CD4-positive, alpha-beta memory T cell (primary cell): ENCODE results near the gene BEGAIN. TPM values are rescaled to one million over a fixed set of nuclear protein-coding genes. Genes with fewer than 3 reads are reported as not detected.

Experiments
- CTCF ChIA-PET: fragments of 350-600 bp; sonication (Branson Sonifier 250); formaldehyde crosslinking; loops from one replicate; lab custom pipeline; 2021; ENCODE audit warnings: inconsistent platforms; ENCODE audit not compliant: partially characterized antibody; lab: Charles Lee
- POLR2A ChIA-PET: fragments of 350-600 bp; sonication (Branson Sonifier 250); formaldehyde crosslinking; loops from one replicate; lab custom pipeline; 2021; ENCODE audit not compliant: partially characterized antibody; lab: Charles Lee
- DNase-seq, 5 donors: peaks; one replicate each; pipeline versions ENCODE4 v3.0.0 to v3.0.0-alpha.2; 2020 to 2022; ENCODE audit warnings: mixed read lengths in 1 of 5
- H3K27ac ChIP-seq: one replicate; pipeline ENCODE4 v1.7.0; 2013; ENCODE audit warnings: low read depth, low read length
- H3K27me3 ChIP-seq: 2 replicates; pipeline ENCODE4 v1.7.0; 2013; ENCODE audit warnings: mild to moderate bottlenecking, low read length, moderate library complexity; ENCODE audit not compliant: insufficient read depth
- H3K36me3 ChIP-seq: 2 replicates; pipeline ENCODE4 v1.7.0; 2013; ENCODE audit warnings: mild to moderate bottlenecking, low read length, moderate library complexity; ENCODE audit not compliant: insufficient read depth
- H3K4me1 ChIP-seq: 2 replicates; pipeline ENCODE4 v1.7.0; 2013; ENCODE audit warnings: mild to moderate bottlenecking, low read length, moderate library complexity; ENCODE audit not compliant: insufficient read depth
- H3K4me3 ChIP-seq, 2 donors: one replicate each; pipeline ENCODE4 v1.7.0; 2013; ENCODE audit warnings: low read length in 2 of 2, mild to moderate bottlenecking in 1 of 2
- H3K9me3 ChIP-seq, 2 donors: one replicate each; pipeline ENCODE4 v1.7.0; 2013; ENCODE audit warnings: low read length in 2 of 2, control low read depth in 1 of 2; ENCODE audit not compliant: control insufficient read depth in 1 of 2
- H3K27ac Mint-ChIP-seq, 7 donors: one replicate each; pipeline ENCODE4 v1.8.0; 2020 to 2021; ENCODE audit warnings: mixed read lengths in 7 of 7, mild to moderate bottlenecking in 6 of 7, inconsistent platforms in 3 of 7, moderate library complexity in 3 of 7
- H3K27me3 Mint-ChIP-seq, 2 donors: one replicate each; pipeline ENCODE4 v1.8.0; 2020 to 2021; ENCODE audit warnings: mixed read lengths in 2 of 2
- H3K36me3 Mint-ChIP-seq, 2 donors: one replicate each; pipeline ENCODE4 v1.8.0; 2020 to 2021; ENCODE audit warnings: mixed read lengths in 2 of 2, inconsistent platforms in 1 of 2, mild to moderate bottlenecking in 1 of 2
- H3K4me1 Mint-ChIP-seq, 4 donors: one replicate each; pipeline ENCODE4 v1.8.0; 2020 to 2021; ENCODE audit warnings: mixed read lengths in 4 of 4, mild to moderate bottlenecking in 1 of 4
- H3K4me3 Mint-ChIP-seq, 8 donors: one replicate each; pipeline ENCODE4 v1.8.0; 2020 to 2021; ENCODE audit warnings: mixed read lengths in 8 of 8, mild to moderate bottlenecking in 7 of 8, moderate library complexity in 6 of 8, inconsistent platforms in 3 of 8
- H3K9me3 Mint-ChIP-seq, 8 donors: one replicate each; pipeline ENCODE4 v1.8.0; 2020 to 2021; ENCODE audit warnings: mixed read lengths in 8 of 8, mild to moderate bottlenecking in 5 of 8, inconsistent platforms in 3 of 8, moderate library complexity in 1 of 8
- intact Hi-C: fragments of 100-400 bp; cut with micrococcal nuclease; formaldehyde crosslinking; loops from one replicate; pipeline ENCODE4 v1.15.1; 2023
- polyA plus RNA-seq, 2 donors: library from polyadenylated mRNA; unstranded; fragments of 300-500 nt; fragmentation: Illumina TruSeq; gene quantifications; one replicate each; pipeline ENCODE4 v1.2.3, GENCODE V29; 2021
- total RNA-seq, 2 experiments: library from RNA; stranded (reverse); gene quantifications; one replicate each; pipeline ENCODE4 v1.2.3, GENCODE V29; 2021

BEGAIN gene
- total and polyA plus RNA-seq, 4 experiments from 2014 or later = 0.09 to 1.8 (median 1.2) TPM

- peaks cover 16 to 19% of the 10 kb centered on the region in 2 donors for H3K27me3 Mint-ChIP-seq
- peak overlapping the region in 7 of 8 donors; percentile 21 to 69 (median 67) for H3K4me3 Mint-ChIP-seq
- no peak overlapping the region for H3K27ac Mint-ChIP-seq
Measured at GRCh38 chr14:100569734-100570286, 17.4 kb downstream of the BEGAIN start.

DNA sequence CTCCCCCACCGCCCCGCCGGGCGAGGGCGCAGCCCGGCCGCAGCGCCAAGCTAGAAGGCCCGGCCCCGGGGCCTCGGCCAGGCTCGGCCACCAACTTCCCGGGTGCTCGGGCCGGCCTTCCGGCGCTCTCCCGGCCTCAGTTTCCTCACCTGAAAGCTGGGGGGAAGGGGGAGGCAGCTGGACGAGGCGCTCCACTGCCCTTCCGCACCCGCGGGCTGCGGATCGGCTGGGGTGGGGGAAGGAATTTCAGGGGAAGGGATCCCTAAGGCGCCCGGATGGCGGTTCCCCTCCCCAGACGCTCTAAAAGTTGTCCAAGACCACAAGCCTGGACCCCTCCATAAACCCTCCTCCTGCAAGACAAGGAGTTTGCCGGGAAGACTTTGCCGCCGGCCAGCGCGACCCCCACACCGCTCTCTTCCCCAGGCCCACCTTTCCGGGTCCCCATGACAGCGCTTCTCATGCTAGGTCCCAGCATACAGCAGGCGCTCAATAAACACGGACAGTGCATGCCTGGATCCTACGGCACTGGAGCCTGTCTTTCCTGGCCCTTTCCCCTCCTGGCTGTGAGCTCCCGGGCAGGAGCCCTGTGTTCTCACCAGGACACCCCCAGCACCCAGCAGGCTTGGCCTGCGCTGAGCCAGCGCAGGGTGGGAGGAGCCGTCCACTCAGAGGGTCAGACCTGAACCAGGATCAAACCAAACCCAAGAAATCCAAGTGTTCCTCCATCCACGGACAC, 18.1 kb downstream of the BEGAIN start:
- intact Hi-C loops = loop anchor here (5.0 kb wide), 1 partner anchor 73 kb away; no protein-coding TSS in a partner anchor
- H3K9me3 Mint-ChIP-seq = peaks cover 0 to 1% (median 0%) of the 10 kb centered on the region in 8 donors
- H3K36me3 Mint-ChIP-seq = no peaks in the 10 kb centered on the region
- Histone ChIP-seq H3K4me1 (peaks cover 11% of the 10 kb centered on the region), H3K27ac (no peak overlapping the region), H3K36me3 (no peaks in the 10 kb centered on the region), H3K9me3 (no peaks in the 10 kb centered on the region), H3K27me3 (peaks cover 17% of the 10 kb centered on the region), H3K4me3 (no peak overlapping the region)
- DNase-seq = no peak
- POLR2A ChIA-PET = interaction anchor here (1.4 to 2.0 kb wide), 2 partner anchors 21 to 23 kb away, joined by 4 to 7 read pairs; no protein-coding TSS in a partner anchor
- H3K27me3 Mint-ChIP-seq = peaks cover 16 to 22% of the 10 kb centered on the region in 2 donors
- peaks cover 2 to 14% (median 10%) of the 10 kb centered on the region in 4 donors for H3K4me1 Mint-ChIP-seq
- CTCF ChIA-PET = interaction anchor here (1.2 to 1.6 kb wide), 2 partner anchors 76 to 84 kb away, joined by 4 to 6 read pairs; no protein-coding TSS in a partner anchor
- H3K4me3 Mint-ChIP-seq = peak overlapping the region; percentile 43 to 69 (median 66)
- H3K27ac Mint-ChIP-seq = peak overlapping the region in 1 of 7 donors; percentile 47

More at GRCh38 chr14:100569734-100570286, 17.4 kb downstream of the BEGAIN start:
- intact Hi-C loops = loop anchor here (5.0 kb wide), 1 partner anchor 72 kb away; no protein-coding TSS in a partner anchor
- Histone ChIP-seq H3K27me3 (peaks cover 17% of the 10 kb centered on the region), H3K4me3 (no peak overlapping the region), H3K36me3 (no peaks in the 10 kb centered on the region), H3K27ac (no peak overlapping the region), H3K4me1 (peaks cover 11% of the 10 kb centered on the region), H3K9me3 (no peaks in the 10 kb centered on the region)
- ChIA-PET POLR2A (interaction anchor here (1.4 to 2.0 kb wide), 2 partner anchors 22 to 24 kb away, joined by 4 to 7 read pairs; no protein-coding TSS in a partner anchor), CTCF (interaction anchor here (1.2 to 1.6 kb wide), 2 partner anchors 76 to 83 kb away, joined by 4 to 6 read pairs; no protein-coding TSS in a partner anchor)
- H3K36me3 Mint-ChIP-seq = no peaks in the 10 kb centered on the region
- peaks cover 0 to 1% (median 0%) of the 10 kb centered on the region in 8 donors for H3K9me3 Mint-ChIP-seq
- H3K4me1 Mint-ChIP-seq = peaks cover 2 to 14% (median 10%) of the 10 kb centered on the region in 4 donors
- DNase-seq = no peak

DNA sequence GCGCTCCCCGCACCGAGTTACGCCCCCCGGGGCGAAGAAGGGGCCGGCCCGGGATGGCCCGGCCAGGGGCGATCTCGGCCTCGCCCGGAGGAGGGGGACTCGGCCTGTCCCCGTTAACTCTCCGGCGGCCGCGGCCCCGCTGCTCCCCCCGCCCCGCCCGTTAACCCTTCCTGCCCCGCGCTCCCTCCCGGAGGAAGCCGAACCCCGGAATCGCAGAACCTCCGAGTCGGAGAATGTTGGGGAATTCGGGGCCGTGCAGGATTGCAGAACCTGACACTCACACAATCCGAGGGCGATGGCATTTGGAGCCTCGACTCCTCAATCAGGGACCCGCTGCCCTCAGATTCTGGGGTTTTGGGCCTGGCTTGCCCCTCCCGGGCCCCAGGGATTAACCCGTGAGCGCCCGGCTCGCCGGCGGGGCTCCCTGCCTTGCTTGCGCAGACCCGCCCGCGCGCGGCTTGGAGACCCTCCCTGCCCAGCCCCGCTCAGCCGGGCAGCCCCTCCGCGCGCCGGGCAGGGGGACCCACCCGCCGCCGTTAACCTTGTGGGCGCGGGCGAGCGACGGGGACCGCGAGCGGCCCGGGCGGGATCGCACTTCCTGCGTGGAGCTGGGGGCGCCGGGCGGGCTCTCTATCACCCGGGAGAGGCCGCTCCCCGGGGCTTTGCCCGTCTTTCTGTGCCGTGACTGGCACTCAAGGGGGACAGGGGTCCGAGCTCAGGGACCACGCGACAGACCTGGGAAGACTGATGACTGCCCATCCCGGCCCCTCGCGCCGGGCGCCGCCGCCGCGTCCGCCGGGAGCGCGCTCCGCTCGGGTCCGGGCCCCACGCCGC, 18.8 kb downstream of the BEGAIN start:
- peak overlapping the region in 1 of 2 donors; percentile 43 for H3K4me3 ChIP-seq
- peaks cover 0 to 1% (median 0%) of the 10 kb centered on the region in 8 donors for H3K9me3 Mint-ChIP-seq
- CTCF ChIA-PET = no interaction called here
- no peak overlapping the region for H3K27ac ChIP-seq
- H3K27me3 ChIP-seq = peaks cover 17% of the 10 kb centered on the region
- POLR2A ChIA-PET = interaction anchor here (2.0 kb wide), 1 partner anchor 20 kb away, joined by 7 read pairs; no protein-coding TSS in a partner anchor
- H3K4me3 Mint-ChIP-seq = peak overlapping the region in 2 of 8 donors; percentile 26 to 43
- peaks cover 16 to 26% of the 10 kb centered on the region in 2 donors for H3K27me3 Mint-ChIP-seq
- DNase-seq = no peak
- H3K4me1 Mint-ChIP-seq = peaks cover 2 to 14% (median 10%) of the 10 kb centered on the region in 4 donors
- no peak overlapping the region for H3K27ac Mint-ChIP-seq
- intact Hi-C loops = loop anchor here (5.0 kb wide), 1 partner anchor 74 kb away; no protein-coding TSS in a partner anchor
- no peaks in the 10 kb centered on the region for H3K36me3 Mint-ChIP-seq
- peaks cover 11% of the 10 kb centered on the region for H3K4me1 ChIP-seq
- no peaks in the 10 kb centered on the region for H3K9me3 ChIP-seq
- H3K36me3 ChIP-seq = no peaks in the 10 kb centered on the region

DNA sequence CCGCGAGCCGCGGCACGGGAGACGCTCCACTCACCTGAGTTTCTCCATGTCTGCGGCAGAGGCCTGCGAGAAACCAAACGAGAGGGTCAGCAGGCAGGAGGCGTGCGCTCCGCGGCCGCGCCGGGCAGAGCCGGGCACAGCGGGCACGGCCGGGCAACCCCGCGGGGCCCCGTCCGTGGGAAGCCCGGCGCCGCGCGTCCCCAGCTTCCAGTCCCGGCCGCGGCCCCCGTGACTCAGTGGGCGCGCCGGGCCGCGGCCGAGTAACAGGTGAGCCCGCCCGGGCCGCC, 19.4 kb downstream of the BEGAIN start:
- Mint-ChIP-seq H3K36me3 (no peaks in the 10 kb centered on the region), H3K9me3 (peaks cover 0 to 1% (median 0%) of the 10 kb centered on the region in 8 donors), H3K4me3 (peak overlapping the region in 1 of 8 donors; percentile 25), H3K27me3 (peaks cover 16 to 24% of the 10 kb centered on the region in 2 donors), H3K4me1 (peaks cover 2 to 12% (median 9%) of the 10 kb centered on the region in 4 donors), H3K27ac (no peak overlapping the region)
- Histone ChIP-seq H3K27me3 (peaks cover 17% of the 10 kb centered on the region), H3K36me3 (no peaks in the 10 kb centered on the region), H3K27ac (no peak overlapping the region), H3K4me1 (peaks cover 11% of the 10 kb centered on the region), H3K9me3 (no peaks in the 10 kb centered on the region), H3K4me3 (peak overlapping the region in 1 of 2 donors; percentile 43)
- intact Hi-C loops = loop anchor here (5.0 kb wide), 1 partner anchor 74 kb away; no protein-coding TSS in a partner anchor
- ChIA-PET CTCF (no interaction called here), POLR2A (interaction anchor here (1.0 kb wide), 1 partner anchor 24 kb away, joined by 5 read pairs; no protein-coding TSS in a partner anchor)
- no peak for DNase-seq

GRCh38 chr14:100567009-100567876, 20.0 kb downstream of the BEGAIN start:
- Mint-ChIP-seq H3K4me3 (peak overlapping the region; percentile 13 to 78 (median 67)), H3K9me3 (peaks cover 0 to 1% (median 0%) of the 10 kb centered on the region in 8 donors), H3K4me1 (peaks cover 0 to 8% (median 5%) of the 10 kb centered on the region in 4 donors), H3K27me3 (peaks cover 14 to 20% of the 10 kb centered on the region in 2 donors), H3K36me3 (no peaks in the 10 kb centered on the region), H3K27ac (no peak overlapping the region)
- POLR2A ChIA-PET = interaction anchor here (1.0 to 1.2 kb wide), 3 partner anchors 19 to 23 kb away, joined by 3 to 5 read pairs (median 4); no protein-coding TSS in a partner anchor
- CTCF ChIA-PET = no interaction called here
- intact Hi-C loops = loop anchor here (5.0 kb wide), 1 partner anchor 75 kb away; no protein-coding TSS in a partner anchor
- Histone ChIP-seq H3K36me3 (no peaks in the 10 kb centered on the region), H3K27ac (no peak overlapping the region), H3K4me3 (peak overlapping the region in 1 of 2 donors; percentile 43), H3K27me3 (peaks cover 17% of the 10 kb centered on the region), H3K4me1 (peaks cover 11% of the 10 kb centered on the region), H3K9me3 (no peaks in the 10 kb centered on the region)
- DNase-seq = no peak

- CTCF ChIA-PET = no interaction called here
- Histone ChIP-seq H3K27me3 (peaks cover 17% of the 10 kb centered on the region), H3K4me1 (peaks cover 11% of the 10 kb centered on the region), H3K27ac (no peak overlapping the region), H3K36me3 (no peaks in the 10 kb centered on the region), H3K4me3 (no peak overlapping the region), H3K9me3 (no peaks in the 10 kb centered on the region)
- Mint-ChIP-seq H3K36me3 (no peaks in the 10 kb centered on the region), H3K9me3 (peaks cover 0 to 1% (median 0%) of the 10 kb centered on the region in 8 donors), H3K4me3 (peak overlapping the region in 5 of 8 donors; percentile 29 to 78 (median 67)), H3K27ac (no peak overlapping the region), H3K4me1 (peaks cover 0 to 8% (median 5%) of the 10 kb centered on the region in 4 donors), H3K27me3 (peaks cover 14 to 16% of the 10 kb centered on the region in 2 donors)
- DNase-seq = no peak
- intact Hi-C loops = loop anchor here (5.0 kb wide), 1 partner anchor 76 kb away; no protein-coding TSS in a partner anchor
- POLR2A ChIA-PET = interaction anchor here (1.0 to 1.2 kb wide), 3 partner anchors 18 to 22 kb away, joined by 3 to 5 read pairs (median 4); no protein-coding TSS in a partner anchor
Measured at GRCh38 chr14:100566586-100566985, 20.6 kb downstream of the BEGAIN start.
